Measurements from ENCODE around the gene SAMD4A. TPM values are rescaled to one million over a fixed set of nuclear protein-coding genes. Genes with fewer than 3 reads are reported as not detected.

The SAMD4A gene
- total RNA-seq, 1 experiment from 2014 or later, result 26.5 TPM

DNA sequence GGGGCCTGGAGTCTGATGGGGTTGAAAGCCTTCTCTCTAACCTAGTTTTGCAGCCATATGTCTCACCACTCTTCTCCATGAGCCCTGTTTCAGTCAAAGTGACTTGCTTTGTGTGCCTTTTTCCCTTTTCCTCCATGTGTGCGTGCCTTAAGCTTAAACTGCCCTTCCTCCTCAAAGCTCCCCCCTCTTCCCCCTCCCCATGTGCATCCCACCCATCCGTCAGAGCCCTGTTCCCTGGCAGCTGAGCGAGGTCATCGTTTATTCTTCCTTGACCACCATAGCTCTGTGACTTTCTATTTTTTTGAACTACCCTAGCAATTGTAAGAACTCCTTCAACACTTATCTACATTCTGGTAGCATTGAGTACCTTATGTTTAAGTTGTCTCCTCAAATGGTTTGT, 24.9 kb downstream of the SAMD4A start:
- TF ChIP-seq, protein P1, sequence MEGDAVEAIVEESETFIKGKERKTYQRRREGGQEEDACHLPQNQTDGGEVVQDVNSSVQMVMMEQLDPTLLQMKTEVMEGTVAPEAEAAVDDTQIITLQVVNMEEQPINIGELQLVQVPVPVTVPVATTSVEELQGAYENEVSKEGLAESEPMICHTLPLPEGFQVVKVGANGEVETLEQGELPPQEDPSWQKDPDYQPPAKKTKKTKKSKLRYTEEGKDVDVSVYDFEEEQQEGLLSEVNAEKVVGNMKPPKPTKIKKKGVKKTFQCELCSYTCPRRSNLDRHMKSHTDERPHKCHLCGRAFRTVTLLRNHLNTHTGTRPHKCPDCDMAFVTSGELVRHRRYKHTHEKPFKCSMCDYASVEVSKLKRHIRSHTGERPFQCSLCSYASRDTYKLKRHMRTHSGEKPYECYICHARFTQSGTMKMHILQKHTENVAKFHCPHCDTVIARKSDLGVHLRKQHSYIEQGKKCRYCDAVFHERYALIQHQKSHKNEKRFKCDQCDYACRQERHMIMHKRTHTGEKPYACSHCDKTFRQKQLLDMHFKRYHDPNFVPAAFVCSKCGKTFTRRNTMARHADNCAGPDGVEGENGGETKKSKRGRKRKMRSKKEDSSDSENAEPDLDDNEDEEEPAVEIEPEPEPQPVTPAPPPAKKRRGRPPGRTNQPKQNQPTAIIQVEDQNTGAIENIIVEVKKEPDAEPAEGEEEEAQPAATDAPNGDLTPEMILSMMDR (conservative IDR thresholded peaks at IDR 0.05; ENCODE audit: low read depth, low read length), result no peak
- no peak for TF ChIP-seq EZH2 (IDR thresholded peaks at IDR 0.05; ENCODE audit: borderline replicate concordance, low read depth, low read length, poor library complexity, severe bottlenecking)
- no peak overlapping the region for H3K4me3 ChIP-seq (ENCODE audit: low read depth, low read length, poor library complexity, severe bottlenecking)
- CTCF ChIA-PET, result no interaction called here
- POLR2A ChIA-PET (ENCODE audit: low non-redundant PET), result interaction anchor here (0.6 kb wide), 1 partner anchor 26 kb away, joined by 3 read pairs; no protein-coding TSS in a partner anchor
- H3K36me3 ChIP-seq (ENCODE audit: insufficient read depth, low read length, poor library complexity, severe bottlenecking), result no peaks in the 10 kb centered on the region
- no peaks in the 10 kb centered on the region for H3K9me3 ChIP-seq (ENCODE audit: low read depth, low read length, poor library complexity, severe bottlenecking)
- peaks cover 21% of the 10 kb centered on the region for H3K4me1 ChIP-seq (ENCODE audit: insufficient read depth, low read length, poor library complexity, severe bottlenecking)
- intact Hi-C loops (cut with micrococcal nuclease; ENCODE audit: unreplicated experiment), result no loop called here
- no peak overlapping the region for H3K27ac ChIP-seq (ENCODE audit: low read depth, low read length, poor library complexity, severe bottlenecking)
- no peak for DNase-seq (ENCODE audit: low spot score)
- no peaks in the 10 kb centered on the region for H3K27me3 ChIP-seq (replicated peaks; ENCODE audit: insufficient read depth, low read depth, low read length, poor library complexity)
- BruUV-seq (replicated peaks), result no TSS peak

DNA sequence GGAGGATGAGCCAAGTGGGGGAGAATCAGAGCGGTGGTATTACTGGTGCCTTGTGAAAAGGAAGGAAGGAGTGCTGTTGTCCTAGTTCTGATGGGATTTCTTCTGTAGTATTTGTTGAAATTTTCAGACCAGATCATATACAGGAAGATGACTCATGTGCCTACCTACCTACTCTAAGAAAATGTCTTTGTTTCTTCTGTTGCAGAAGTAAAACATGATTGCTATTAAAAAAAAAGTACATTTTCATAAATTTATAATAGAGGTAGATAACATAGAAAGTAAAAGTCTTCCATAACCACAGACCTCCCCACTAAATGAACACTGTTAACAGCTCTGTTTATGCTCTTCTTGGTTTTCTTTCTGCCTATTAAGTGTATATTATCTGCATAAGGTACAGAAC, 26.9 kb downstream of the SAMD4A start:
- Histone ChIP-seq H3K4me1 (ENCODE audit: insufficient read depth, low read length, poor library complexity, severe bottlenecking) (peaks cover 28% of the 10 kb centered on the region), H3K27me3 (replicated peaks; ENCODE audit: insufficient read depth, low read depth, low read length, poor library complexity) (no peaks in the 10 kb centered on the region), H3K4me3 (ENCODE audit: low read depth, low read length, poor library complexity, severe bottlenecking) (no peak overlapping the region), H3K36me3 (ENCODE audit: insufficient read depth, low read length, poor library complexity, severe bottlenecking) (no peaks in the 10 kb centered on the region), H3K27ac (ENCODE audit: low read depth, low read length, poor library complexity, severe bottlenecking) (no peak overlapping the region), H3K9me3 (ENCODE audit: low read depth, low read length, poor library complexity, severe bottlenecking) (no peaks in the 10 kb centered on the region)
- intact Hi-C loops (cut with micrococcal nuclease; ENCODE audit: unreplicated experiment), result no loop called here
- TF ChIP-seq, protein P1 (conservative IDR thresholded peaks at IDR 0.05; ENCODE audit: low read depth, low read length), result no peak
- no peak for TF ChIP-seq EZH2 (IDR thresholded peaks at IDR 0.05; ENCODE audit: borderline replicate concordance, low read depth, low read length, poor library complexity, severe bottlenecking)
- DNase-seq (ENCODE audit: low spot score), result peak; percentile 30
- no TSS peak for BruUV-seq (replicated peaks)
- ChIA-PET POLR2A (ENCODE audit: low non-redundant PET) (no interaction called here), CTCF (no interaction called here)

DNA sequence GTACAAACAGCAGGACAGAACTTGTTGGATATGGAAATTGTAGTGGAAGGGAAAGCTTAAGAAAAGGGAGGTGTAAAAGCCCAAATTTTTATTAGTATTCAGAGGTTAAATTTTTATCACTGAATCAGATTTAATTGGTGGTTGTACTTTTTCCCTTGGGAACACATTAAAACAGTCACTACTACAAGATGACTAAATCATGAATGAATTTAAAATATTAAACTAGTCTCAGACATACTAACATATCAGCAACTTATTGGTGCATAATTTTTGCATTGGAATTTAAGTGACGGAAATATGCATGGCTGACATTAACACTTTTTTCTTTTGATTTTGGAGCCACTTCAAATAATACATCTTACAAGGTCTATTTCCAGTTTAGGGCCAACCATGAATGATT, 27.6 kb downstream of the SAMD4A start:
- no TSS peak for BruUV-seq (replicated peaks)
- ChIA-PET POLR2A (ENCODE audit: low non-redundant PET) (no interaction called here), CTCF (no interaction called here)
- H3K9me3 ChIP-seq (ENCODE audit: low read depth, low read length, poor library complexity, severe bottlenecking), result no peaks in the 10 kb centered on the region
- no peaks in the 10 kb centered on the region for H3K36me3 ChIP-seq (ENCODE audit: insufficient read depth, low read length, poor library complexity, severe bottlenecking)
- no peaks in the 10 kb centered on the region for H3K27me3 ChIP-seq (replicated peaks; ENCODE audit: insufficient read depth, low read depth, low read length, poor library complexity)
- DNase-seq (ENCODE audit: low spot score), result no peak
- intact Hi-C loops (cut with micrococcal nuclease; ENCODE audit: unreplicated experiment), result no loop called here
- H3K4me1 ChIP-seq (ENCODE audit: insufficient read depth, low read length, poor library complexity, severe bottlenecking), result peaks cover 29% of the 10 kb centered on the region
- TF ChIP-seq EZH2 (IDR thresholded peaks at IDR 0.05; ENCODE audit: borderline replicate concordance, low read depth, low read length, poor library complexity, severe bottlenecking), result no peak
- TF ChIP-seq, protein P1 (conservative IDR thresholded peaks at IDR 0.05; ENCODE audit: low read depth, low read length), result no peak
- H3K4me3 ChIP-seq (ENCODE audit: low read depth, low read length, poor library complexity, severe bottlenecking), result no peak overlapping the region
- no peak overlapping the region for H3K27ac ChIP-seq (ENCODE audit: low read depth, low read length, poor library complexity, severe bottlenecking)
